ENCODE data around the gene PDX1.

The PDX1 gene

GRCh38 chr13:27919934-27920676 lies at the start of gene PDX1:
PDX1 (plus strand) TSS chr13:27920000; CDS start chr13:27920139, 139 bp downstream.
- TF ChIP-seq, protein P1, sequence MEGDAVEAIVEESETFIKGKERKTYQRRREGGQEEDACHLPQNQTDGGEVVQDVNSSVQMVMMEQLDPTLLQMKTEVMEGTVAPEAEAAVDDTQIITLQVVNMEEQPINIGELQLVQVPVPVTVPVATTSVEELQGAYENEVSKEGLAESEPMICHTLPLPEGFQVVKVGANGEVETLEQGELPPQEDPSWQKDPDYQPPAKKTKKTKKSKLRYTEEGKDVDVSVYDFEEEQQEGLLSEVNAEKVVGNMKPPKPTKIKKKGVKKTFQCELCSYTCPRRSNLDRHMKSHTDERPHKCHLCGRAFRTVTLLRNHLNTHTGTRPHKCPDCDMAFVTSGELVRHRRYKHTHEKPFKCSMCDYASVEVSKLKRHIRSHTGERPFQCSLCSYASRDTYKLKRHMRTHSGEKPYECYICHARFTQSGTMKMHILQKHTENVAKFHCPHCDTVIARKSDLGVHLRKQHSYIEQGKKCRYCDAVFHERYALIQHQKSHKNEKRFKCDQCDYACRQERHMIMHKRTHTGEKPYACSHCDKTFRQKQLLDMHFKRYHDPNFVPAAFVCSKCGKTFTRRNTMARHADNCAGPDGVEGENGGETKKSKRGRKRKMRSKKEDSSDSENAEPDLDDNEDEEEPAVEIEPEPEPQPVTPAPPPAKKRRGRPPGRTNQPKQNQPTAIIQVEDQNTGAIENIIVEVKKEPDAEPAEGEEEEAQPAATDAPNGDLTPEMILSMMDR (IDR thresholded peaks at IDR 0.05; ENCODE audit: poor library complexity, severe bottlenecking), result no peak
- no peak for DNase-seq (ENCODE audit: low spot score)
- Histone ChIP-seq H3K27me3 (ENCODE audit: insufficient read depth, poor library complexity, severe bottlenecking) (peaks cover 87% of the 10 kb centered on the region), H3K36me3 (ENCODE audit: low read depth) (no peaks in the 10 kb centered on the region), H3K4me3 (ENCODE audit: severe bottlenecking) (peak within 1 kb of the TSS; percentile 18), H3K4me1 (ENCODE audit: insufficient read depth, poor library complexity, severe bottlenecking) (no peaks in the 10 kb centered on the region), H3K27ac (ENCODE audit: poor library complexity, severe bottlenecking) (no peak within 1 kb of the TSS), H3K9me3 (ENCODE audit: severe bottlenecking) (no peaks in the 10 kb centered on the region)
- ATAC-seq (ENCODE audit: low read depth), result peak; percentile 76

DNA sequence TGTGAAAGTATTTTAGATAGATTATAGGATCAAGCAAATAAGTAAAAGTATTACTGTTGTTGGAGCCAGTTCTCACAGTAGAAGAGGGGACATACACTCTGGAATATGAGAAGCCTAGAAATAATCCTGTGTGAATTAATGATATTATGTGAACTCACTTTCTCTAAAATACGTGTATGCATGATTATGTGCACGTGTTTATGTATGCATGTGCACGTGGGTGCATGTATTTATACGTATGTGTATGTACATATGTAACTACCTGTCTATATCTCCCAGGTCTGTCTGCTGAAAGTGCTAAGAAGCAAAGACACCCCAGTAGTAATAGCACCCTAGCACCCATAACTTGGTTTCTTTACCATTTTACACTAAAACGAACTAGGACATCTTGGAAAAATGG lies 41.5 kb upstream of the PDX1 start:
- no peaks in the 10 kb centered on the region for H3K9me3 ChIP-seq (ENCODE audit: severe bottlenecking)
- ATAC-seq (ENCODE audit: low read depth) (no peak), DNase-seq (ENCODE audit: low spot score) (no peak)
- H3K4me1 ChIP-seq (ENCODE audit: insufficient read depth, poor library complexity, severe bottlenecking), result no peaks in the 10 kb centered on the region
- H3K4me3 ChIP-seq (ENCODE audit: severe bottlenecking), result no peak overlapping the region
- H3K27ac ChIP-seq (ENCODE audit: poor library complexity, severe bottlenecking), result no peak overlapping the region
- peaks cover 42% of the 10 kb centered on the region for H3K27me3 ChIP-seq (ENCODE audit: insufficient read depth, poor library complexity, severe bottlenecking)
- H3K36me3 ChIP-seq (ENCODE audit: low read depth), result no peaks in the 10 kb centered on the region
- TF ChIP-seq, protein P1 (IDR thresholded peaks at IDR 0.05; ENCODE audit: poor library complexity, severe bottlenecking), result no peak

- Histone ChIP-seq H3K27me3 (ENCODE audit: insufficient read depth, poor library complexity, severe bottlenecking) (peaks cover 11% of the 10 kb centered on the region), H3K36me3 (ENCODE audit: low read depth) (no peaks in the 10 kb centered on the region), H3K9me3 (ENCODE audit: severe bottlenecking) (no peaks in the 10 kb centered on the region), H3K27ac (ENCODE audit: poor library complexity, severe bottlenecking) (no peak overlapping the region), H3K4me1 (ENCODE audit: insufficient read depth, poor library complexity, severe bottlenecking) (no peaks in the 10 kb centered on the region), H3K4me3 (ENCODE audit: severe bottlenecking) (no peak overlapping the region)
- DNase-seq (ENCODE audit: low spot score), result no peak
- ATAC-seq (ENCODE audit: low read depth), result no peak
- TF ChIP-seq, protein P1 (IDR thresholded peaks at IDR 0.05; ENCODE audit: poor library complexity, severe bottlenecking), result no peak
Observed at GRCh38 chr13:27889471-27889870, 30.3 kb upstream of the PDX1 start.

DNA sequence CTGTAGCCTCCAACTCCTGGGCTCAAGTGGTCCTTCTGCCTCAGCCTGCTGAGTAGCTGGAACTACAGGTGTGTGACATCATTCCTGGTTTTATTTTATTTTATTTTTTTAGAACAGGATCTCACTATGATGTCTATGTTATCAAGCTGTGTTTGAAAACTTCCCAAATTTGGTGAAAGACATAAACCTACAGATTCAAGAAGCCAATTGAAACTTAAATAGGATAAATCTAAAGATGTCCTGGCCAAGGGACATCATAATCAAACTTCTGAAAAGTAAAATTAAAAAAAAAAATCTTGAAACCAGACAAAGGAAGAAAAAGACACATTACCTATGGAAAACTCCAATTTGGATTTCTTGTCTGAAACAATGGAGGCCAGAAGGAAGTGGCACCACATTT lies 23.1 kb upstream of the PDX1 start:
- Histone ChIP-seq H3K27ac (ENCODE audit: poor library complexity, severe bottlenecking) (no peak overlapping the region), H3K4me3 (ENCODE audit: severe bottlenecking) (no peak overlapping the region), H3K4me1 (ENCODE audit: insufficient read depth, poor library complexity, severe bottlenecking) (no peaks in the 10 kb centered on the region), H3K36me3 (ENCODE audit: low read depth) (no peaks in the 10 kb centered on the region), H3K9me3 (ENCODE audit: severe bottlenecking) (no peaks in the 10 kb centered on the region), H3K27me3 (ENCODE audit: insufficient read depth, poor library complexity, severe bottlenecking) (peaks cover 13% of the 10 kb centered on the region)
- DNase-seq (ENCODE audit: low spot score), result no peak
- ATAC-seq (ENCODE audit: low read depth), result no peak
- TF ChIP-seq, protein P1 (IDR thresholded peaks at IDR 0.05; ENCODE audit: poor library complexity, severe bottlenecking), result no peak

DNA sequence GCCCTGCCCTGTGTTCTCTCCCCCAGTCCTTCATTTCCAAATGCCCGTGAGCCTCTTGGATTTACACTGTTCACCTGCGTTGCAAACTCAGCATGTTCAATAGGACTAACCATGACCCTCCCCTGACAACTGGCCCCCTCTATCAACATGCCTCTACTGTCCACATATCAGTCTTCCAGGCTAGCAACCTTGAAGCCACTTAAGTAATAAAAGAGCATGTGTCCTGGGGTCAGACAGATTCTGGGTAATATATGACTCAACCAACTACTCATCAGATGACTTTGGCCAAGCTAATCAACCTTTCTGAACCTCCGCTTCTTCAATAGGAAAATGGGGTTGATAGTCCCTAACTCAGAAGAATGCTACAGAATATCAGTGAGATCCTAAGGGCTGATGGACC lies 15.1 kb upstream of the PDX1 start:
- peaks cover 26% of the 10 kb centered on the region for H3K27me3 ChIP-seq (ENCODE audit: insufficient read depth, poor library complexity, severe bottlenecking)
- no peaks in the 10 kb centered on the region for H3K4me1 ChIP-seq (ENCODE audit: insufficient read depth, poor library complexity, severe bottlenecking)
- TF ChIP-seq, protein P1 (IDR thresholded peaks at IDR 0.05; ENCODE audit: poor library complexity, severe bottlenecking), result no peak
- no peak overlapping the region for H3K27ac ChIP-seq (ENCODE audit: poor library complexity, severe bottlenecking)
- no peak overlapping the region for H3K4me3 ChIP-seq (ENCODE audit: severe bottlenecking)
- H3K9me3 ChIP-seq (ENCODE audit: severe bottlenecking), result no peaks in the 10 kb centered on the region
- DNase-seq (ENCODE audit: low spot score) (no peak), ATAC-seq (ENCODE audit: low read depth) (no peak)
- no peaks in the 10 kb centered on the region for H3K36me3 ChIP-seq (ENCODE audit: low read depth)

Data from RWPE2 (cell line).